Measurements from ENCODE around the gene SNCG. TPM values are rescaled to one million over a fixed set of nuclear protein-coding genes. Genes with fewer than 3 reads are reported as not detected.
"Not testable (repeated sequence)": the region's sequence is repeated elsewhere in the genome, so short reads cannot be mapped to it uniquely, and the experiment has no call there.

The SNCG gene
- total RNA-seq (27.5 TPM), polyA plus RNA-seq (69.4 TPM)
- long read RNA-seq, donor 1, result 0 reads
- long read RNA-seq, donor 2, result 0 reads
- long read RNA-seq, donor 3, partial matches to known transcripts, result 0 of 2 reads
- long read RNA-seq, donor 3, other reads (novel, unspliced or antisense), result 0 of 2 reads
- long read RNA-seq, donor 4, partial matches to known transcripts, result 0 of 3 reads
- long read RNA-seq, donor 4, other reads (novel, unspliced or antisense), result 0 of 3 reads
- long read RNA-seq, donor 5, partial matches to known transcripts, result 0 of 3 reads
- long read RNA-seq, donor 5, other reads (novel, unspliced or antisense), result 0 of 3 reads
- long read RNA-seq, donor 6, partial matches to known transcripts, result 0 of 2 reads
- long read RNA-seq, donor 6, other reads (novel, unspliced or antisense), result 0 of 2 reads
- long read RNA-seq, donor 7, partial matches to known transcripts, result 0 of 4 reads
- long read RNA-seq, donor 7, other reads (novel, unspliced or antisense), result 0 of 4 reads
- long read RNA-seq, donor 8, partial matches to known transcripts, result 0 of 1 reads
- long read RNA-seq, donor 8, other reads (novel, unspliced or antisense), result 0 of 1 reads
- long read RNA-seq, donor 9, partial matches to known transcripts, result 0 of 2 reads
- long read RNA-seq, donor 9, other reads (novel, unspliced or antisense), result 0 of 2 reads
- long read RNA-seq, donor 10, partial matches to known transcripts, result 0 of 1 reads
- long read RNA-seq, donor 10, other reads (novel, unspliced or antisense), result 0 of 1 reads

GRCh38 chr10:86958116-86958900, at the start of gene SNCG:
Gene SNCG, plus strand, starts transcription at chr10:86958599. Its CDS starts 99 bp downstream, at chr10:86958698.
- no peak for DNase-seq (ENCODE audit: low read depth in 6 of 9, low spot score in 9 of 9)
- no peak within 1 kb of the TSS for H3K4me3 ChIP-seq (ENCODE audit: low read length in 2 of 2)
- WGBS, result 72% methylated on average over 22 of the region's 22 CpGs
- peaks cover 0 to 8% of the 10 kb centered on the region in 2 donors for H3K27me3 ChIP-seq (ENCODE audit: control insufficient read depth in 2 of 2, insufficient read depth in 1 of 2, low read length in 1 of 2)
- H3K36me3 ChIP-seq (ENCODE audit: control insufficient read depth in 2 of 2, insufficient read depth in 2 of 2, low read length in 1 of 2), result no peaks in the 10 kb centered on the region
- no peaks in the 10 kb centered on the region for H3K9me3 ChIP-seq (ENCODE audit: control insufficient read depth in 2 of 2, insufficient read depth in 1 of 2, low read length in 1 of 2)
- peaks cover 0 to 7% of the 10 kb centered on the region in 2 donors for H3K4me1 ChIP-seq (ENCODE audit: control insufficient read depth in 2 of 2, insufficient read depth in 2 of 2, low read length in 2 of 2)
- no peak within 1 kb of the TSS for H3K27ac ChIP-seq (ENCODE audit: low read depth in 1 of 2, low read length in 1 of 2)

DNA sequence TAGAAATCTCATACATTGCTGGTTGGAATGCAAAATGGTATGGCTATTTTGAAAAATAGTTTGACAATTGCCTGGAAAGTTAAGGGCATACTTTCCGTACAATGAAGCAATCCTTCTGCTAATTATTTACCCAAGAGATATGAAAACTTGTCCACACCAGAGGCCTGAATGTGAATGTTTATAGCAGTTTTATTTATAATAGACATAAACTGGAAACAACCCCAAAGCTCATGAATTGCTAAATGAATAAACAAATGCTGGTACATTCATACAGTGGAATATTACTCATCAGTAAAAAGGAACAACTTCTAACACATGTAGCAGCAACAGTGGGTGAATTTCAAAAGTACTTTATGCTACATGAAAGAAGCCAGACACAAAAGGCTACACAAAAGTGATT, 43.7 kb upstream of the SNCG start:
- DNase-seq (ENCODE audit: low read depth in 6 of 9, low spot score in 9 of 9), result no peak
- Histone ChIP-seq H3K4me1 (ENCODE audit: control insufficient read depth in 2 of 2, insufficient read depth in 2 of 2, low read length in 2 of 2) (no peaks in the 10 kb centered on the region), H3K36me3 (ENCODE audit: control insufficient read depth in 2 of 2, insufficient read depth in 2 of 2, low read length in 1 of 2) (no peaks in the 10 kb centered on the region), H3K9me3 (ENCODE audit: control insufficient read depth in 2 of 2, insufficient read depth in 1 of 2, low read length in 1 of 2) (no peaks in the 10 kb centered on the region), H3K27me3 (ENCODE audit: control insufficient read depth in 2 of 2, insufficient read depth in 1 of 2, low read length in 1 of 2) (no peaks in the 10 kb centered on the region), H3K4me3 (ENCODE audit: low read length in 2 of 2) (no peak overlapping the region), H3K27ac (ENCODE audit: low read depth in 1 of 2, low read length in 1 of 2) (no peak overlapping the region)
- WGBS, result 98% methylated on average over 1 of the region's 1 CpG

DNA sequence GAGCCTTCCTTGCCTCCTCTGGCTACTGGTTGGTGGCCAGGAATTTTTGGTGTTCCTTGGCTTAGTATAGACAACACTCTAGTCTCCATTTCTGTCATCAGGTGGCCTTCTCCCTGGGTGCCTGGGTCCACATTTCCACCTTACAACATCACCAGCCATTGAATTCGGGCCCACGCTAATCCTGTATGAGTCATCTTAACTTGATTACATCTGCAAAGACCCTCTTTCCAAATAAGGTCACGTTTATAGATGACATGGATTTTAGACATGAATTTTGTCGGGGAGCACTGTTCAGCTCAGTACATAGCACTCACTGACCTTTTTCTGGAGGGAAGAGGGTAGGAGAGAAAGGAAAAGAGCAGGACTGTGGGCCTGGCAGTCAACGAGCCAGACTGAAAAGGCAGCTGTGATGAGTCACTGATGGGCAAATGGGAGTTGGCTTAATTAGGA, 40.4 kb upstream of the SNCG start:
- Histone ChIP-seq H3K9me3 (ENCODE audit: control insufficient read depth in 2 of 2, insufficient read depth in 1 of 2, low read length in 1 of 2) (no peaks in the 10 kb centered on the region), H3K27me3 (ENCODE audit: control insufficient read depth in 2 of 2, insufficient read depth in 1 of 2, low read length in 1 of 2) (no peaks in the 10 kb centered on the region), H3K36me3 (ENCODE audit: control insufficient read depth in 2 of 2, insufficient read depth in 2 of 2, low read length in 1 of 2) (no peaks in the 10 kb centered on the region), H3K4me1 (ENCODE audit: control insufficient read depth in 2 of 2, insufficient read depth in 2 of 2, low read length in 2 of 2) (no peaks in the 10 kb centered on the region), H3K4me3 (ENCODE audit: low read length in 2 of 2) (no peak overlapping the region), H3K27ac (ENCODE audit: low read depth in 1 of 2, low read length in 1 of 2) (no peak overlapping the region)
- 94% methylated on average over 5 of the region's 5 CpGs for WGBS
- no peak for DNase-seq (ENCODE audit: low read depth in 6 of 9, low spot score in 9 of 9)

GRCh38 chr10:86922553-86922961, 35.8 kb upstream of the SNCG start:
- Histone ChIP-seq H3K27me3 (ENCODE audit: control insufficient read depth in 2 of 2, insufficient read depth in 1 of 2, low read length in 1 of 2) (no peaks in the 10 kb centered on the region), H3K4me3 (ENCODE audit: low read length in 2 of 2) (no peak overlapping the region), H3K27ac (ENCODE audit: low read depth in 1 of 2, low read length in 1 of 2) (no peak overlapping the region), H3K9me3 (ENCODE audit: control insufficient read depth in 2 of 2, insufficient read depth in 1 of 2, low read length in 1 of 2) (no peaks in the 10 kb centered on the region), H3K4me1 (ENCODE audit: control insufficient read depth in 2 of 2, insufficient read depth in 2 of 2, low read length in 2 of 2) (no peaks in the 10 kb centered on the region), H3K36me3 (ENCODE audit: control insufficient read depth in 2 of 2, insufficient read depth in 2 of 2, low read length in 1 of 2) (no peaks in the 10 kb centered on the region)
- 93% methylated on average over 9 of the region's 9 CpGs for WGBS
- no peak for DNase-seq (ENCODE audit: low read depth in 6 of 9, low spot score in 9 of 9)

- WGBS, result 95% methylated on average over 15 of the region's 15 CpGs
Observed at GRCh38 chr10:86929468-86930380, 28.7 kb upstream of the SNCG start.

DNA sequence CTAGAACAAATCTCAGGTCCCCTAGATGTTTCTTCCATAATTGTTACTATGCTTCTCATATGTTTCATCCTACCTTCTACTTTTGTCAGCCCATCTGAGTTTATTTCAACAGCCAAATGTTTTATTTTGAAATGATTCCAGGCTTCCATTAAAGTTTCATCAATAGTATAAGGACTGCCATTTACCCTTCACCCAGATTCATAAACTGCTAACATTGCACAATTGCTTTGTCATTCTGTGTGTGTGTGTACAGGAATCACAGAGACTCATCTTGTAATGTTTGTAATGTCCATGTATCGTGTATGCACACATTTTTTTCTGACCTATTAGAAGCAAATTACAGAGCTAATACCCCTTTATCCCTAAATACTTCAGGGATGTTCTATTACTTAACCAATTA, 26.5 kb upstream of the SNCG start:
- 94% methylated on average over 1 of the region's 1 CpG for WGBS
- Histone ChIP-seq H3K36me3 (ENCODE audit: control insufficient read depth in 2 of 2, insufficient read depth in 2 of 2, low read length in 1 of 2) (no peaks in the 10 kb centered on the region), H3K4me1 (ENCODE audit: control insufficient read depth in 2 of 2, insufficient read depth in 2 of 2, low read length in 2 of 2) (no peaks in the 10 kb centered on the region)

More at GRCh38 chr10:86929468-86930380, 28.7 kb upstream of the SNCG start:
- no peak for DNase-seq (ENCODE audit: low read depth in 6 of 9, low spot score in 9 of 9)
- Histone ChIP-seq H3K36me3 (ENCODE audit: control insufficient read depth in 2 of 2, insufficient read depth in 2 of 2, low read length in 1 of 2) (no peaks in the 10 kb centered on the region), H3K27ac (ENCODE audit: low read depth in 1 of 2, low read length in 1 of 2) (no peak overlapping the region), H3K4me3 (ENCODE audit: low read length in 2 of 2) (no peak overlapping the region), H3K4me1 (ENCODE audit: control insufficient read depth in 2 of 2, insufficient read depth in 2 of 2, low read length in 2 of 2) (no peaks in the 10 kb centered on the region), H3K9me3 (ENCODE audit: control insufficient read depth in 2 of 2, insufficient read depth in 1 of 2, low read length in 1 of 2) (no peaks in the 10 kb centered on the region), H3K27me3 (ENCODE audit: control insufficient read depth in 2 of 2, insufficient read depth in 1 of 2, low read length in 1 of 2) (no peaks in the 10 kb centered on the region)

DNA sequence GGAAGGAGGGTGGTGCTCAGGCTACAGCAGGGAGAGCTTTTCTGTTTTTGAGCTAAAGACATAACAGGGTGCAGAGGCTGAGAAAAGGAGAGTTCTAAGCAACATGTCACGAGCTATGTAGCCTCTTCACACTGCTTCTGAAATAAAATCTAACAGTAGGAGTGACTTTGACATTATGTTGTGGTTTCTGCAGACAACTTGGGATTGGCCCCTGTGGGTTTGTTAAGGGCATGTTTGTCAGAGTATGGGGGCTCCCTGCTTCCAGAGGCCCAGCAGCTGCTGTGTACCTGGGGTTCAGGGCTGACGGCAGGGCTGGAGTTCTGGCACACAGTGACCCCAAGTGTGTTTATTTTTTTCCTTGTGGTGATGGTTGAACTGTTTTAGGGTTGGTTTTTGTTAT, 25.7 kb upstream of the SNCG start:
- Histone ChIP-seq H3K9me3 (ENCODE audit: control insufficient read depth in 2 of 2, insufficient read depth in 1 of 2, low read length in 1 of 2) (no peaks in the 10 kb centered on the region), H3K4me1 (ENCODE audit: control insufficient read depth in 2 of 2, insufficient read depth in 2 of 2, low read length in 2 of 2) (no peaks in the 10 kb centered on the region), H3K27ac (ENCODE audit: low read depth in 1 of 2, low read length in 1 of 2) (no peak overlapping the region), H3K27me3 (ENCODE audit: control insufficient read depth in 2 of 2, insufficient read depth in 1 of 2, low read length in 1 of 2) (no peaks in the 10 kb centered on the region), H3K36me3 (ENCODE audit: control insufficient read depth in 2 of 2, insufficient read depth in 2 of 2, low read length in 1 of 2) (no peaks in the 10 kb centered on the region), H3K4me3 (ENCODE audit: low read length in 2 of 2) (no peak overlapping the region)
- WGBS, result 43% methylated on average over 2 of the region's 2 CpGs
- peak in 1 of 9 donors; percentile 13 for DNase-seq (ENCODE audit: low read depth in 6 of 9, low spot score in 9 of 9)

More for the DNA sequence above, 26.5 kb upstream of the SNCG start:
- Histone ChIP-seq H3K27me3 (ENCODE audit: control insufficient read depth in 2 of 2, insufficient read depth in 1 of 2, low read length in 1 of 2) (no peaks in the 10 kb centered on the region), H3K4me3 (ENCODE audit: low read length in 2 of 2) (no peak overlapping the region), H3K9me3 (ENCODE audit: control insufficient read depth in 2 of 2, insufficient read depth in 1 of 2, low read length in 1 of 2) (no peaks in the 10 kb centered on the region), H3K27ac (ENCODE audit: low read depth in 1 of 2, low read length in 1 of 2) (no peak overlapping the region)
- DNase-seq (ENCODE audit: low read depth in 6 of 9, low spot score in 9 of 9), result no peak

GRCh38 chr10:86934162-86934711, 24.2 kb upstream of the SNCG start:
- not testable (repeated sequence) for H3K9me3 ChIP-seq (ENCODE audit: control insufficient read depth in 2 of 2, insufficient read depth in 1 of 2, low read length in 1 of 2); H3K36me3 ChIP-seq (ENCODE audit: control insufficient read depth in 2 of 2, insufficient read depth in 2 of 2, low read length in 1 of 2); H3K27me3 ChIP-seq (ENCODE audit: control insufficient read depth in 2 of 2, insufficient read depth in 1 of 2, low read length in 1 of 2); H3K27ac ChIP-seq (ENCODE audit: low read depth in 1 of 2, low read length in 1 of 2); DNase-seq (ENCODE audit: low read depth in 6 of 9, low spot score in 9 of 9); H3K4me3 ChIP-seq (ENCODE audit: low read length in 2 of 2); H3K4me1 ChIP-seq (ENCODE audit: control insufficient read depth in 2 of 2, insufficient read depth in 2 of 2, low read length in 2 of 2)
- WGBS, result 95% methylated on average over 6 of the region's 6 CpGs
